Cerebellar nuclear complex (tissue), 1 donor: ENCODE measurements around the gene ADM2.

ENCODE experiments used
- DNase-seq, 2 experiments: peaks; one replicate each; lab custom pipeline; 2025; lab: John Stamatoyannopoulos, UW

ADM2 gene

DNA sequence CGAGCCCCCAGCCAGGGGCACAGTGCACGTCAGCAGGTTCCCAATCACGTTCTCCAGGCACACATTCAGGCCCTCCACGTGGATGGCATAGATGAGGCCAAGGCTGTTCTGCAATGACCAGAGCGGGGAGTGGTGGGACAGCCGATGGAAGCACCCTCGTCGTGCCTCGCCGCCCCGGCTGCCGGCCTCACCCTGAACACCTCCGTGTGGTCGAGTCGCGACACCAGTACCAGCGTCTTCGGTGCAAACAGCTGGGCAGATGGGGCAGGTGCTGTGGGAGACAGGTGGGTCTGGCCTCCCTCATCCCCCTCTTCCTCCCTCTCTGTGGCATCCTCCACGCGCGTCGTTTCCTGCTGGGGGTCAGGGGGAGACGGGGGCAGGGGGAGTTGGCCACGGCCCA lies 14.0 kb upstream of the ADM2 start:
- DNase-seq, result no peak

DNA sequence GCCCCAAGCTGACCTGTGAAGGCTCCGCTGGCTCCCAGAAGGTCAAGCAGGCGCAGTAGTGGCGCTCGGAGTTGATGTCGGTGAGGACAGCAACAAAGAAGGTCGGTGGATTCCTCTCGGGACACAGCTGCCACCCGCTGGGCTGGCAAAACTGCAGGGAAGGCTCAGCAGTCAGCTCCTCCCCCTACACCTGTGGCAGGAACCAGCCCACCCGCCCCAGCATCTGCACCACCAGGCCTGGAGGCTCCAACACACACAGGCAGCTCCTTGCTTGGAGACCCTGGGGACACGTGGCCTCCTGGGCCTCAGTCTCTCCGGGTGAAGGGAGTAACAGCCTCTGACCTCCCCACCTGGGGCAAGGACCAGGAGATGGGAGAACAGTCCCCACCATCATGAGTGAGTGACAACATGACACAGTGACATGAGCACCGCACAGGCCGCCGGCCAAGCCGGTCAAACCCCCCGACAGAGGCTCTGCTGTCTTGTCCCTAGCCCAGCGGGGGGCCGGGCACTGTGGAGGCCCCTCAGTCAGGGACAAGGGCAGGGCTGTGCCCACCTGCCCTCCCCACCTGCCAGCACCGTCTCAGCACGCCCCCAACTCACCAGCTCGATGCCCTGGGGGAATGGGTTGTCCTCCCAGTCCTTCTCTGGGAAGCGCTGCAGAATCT lies 13.4 kb upstream of the ADM2 start:
- DNase-seq, result no peak

DNA sequence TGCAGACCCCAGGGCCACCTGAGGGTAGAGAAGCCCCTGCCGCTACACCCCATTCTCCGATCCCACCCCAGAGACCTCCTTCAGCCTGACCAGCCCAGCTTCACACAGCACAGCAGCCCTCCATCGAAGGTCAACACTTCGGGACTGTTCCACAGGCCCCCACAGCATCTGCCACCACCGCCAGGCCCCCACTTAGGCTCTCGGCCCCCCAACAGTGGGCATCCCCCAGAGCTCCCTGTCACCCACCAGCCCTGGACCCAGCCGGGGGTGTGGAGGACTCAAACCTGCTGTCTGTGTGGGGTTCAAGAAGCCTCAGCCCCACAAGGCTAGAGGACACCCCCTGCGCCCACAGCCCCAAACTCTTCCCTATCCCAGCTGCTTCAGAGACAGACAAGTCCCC lies 12.7 kb upstream of the ADM2 start:
- DNase-seq, result no peak

DNA sequence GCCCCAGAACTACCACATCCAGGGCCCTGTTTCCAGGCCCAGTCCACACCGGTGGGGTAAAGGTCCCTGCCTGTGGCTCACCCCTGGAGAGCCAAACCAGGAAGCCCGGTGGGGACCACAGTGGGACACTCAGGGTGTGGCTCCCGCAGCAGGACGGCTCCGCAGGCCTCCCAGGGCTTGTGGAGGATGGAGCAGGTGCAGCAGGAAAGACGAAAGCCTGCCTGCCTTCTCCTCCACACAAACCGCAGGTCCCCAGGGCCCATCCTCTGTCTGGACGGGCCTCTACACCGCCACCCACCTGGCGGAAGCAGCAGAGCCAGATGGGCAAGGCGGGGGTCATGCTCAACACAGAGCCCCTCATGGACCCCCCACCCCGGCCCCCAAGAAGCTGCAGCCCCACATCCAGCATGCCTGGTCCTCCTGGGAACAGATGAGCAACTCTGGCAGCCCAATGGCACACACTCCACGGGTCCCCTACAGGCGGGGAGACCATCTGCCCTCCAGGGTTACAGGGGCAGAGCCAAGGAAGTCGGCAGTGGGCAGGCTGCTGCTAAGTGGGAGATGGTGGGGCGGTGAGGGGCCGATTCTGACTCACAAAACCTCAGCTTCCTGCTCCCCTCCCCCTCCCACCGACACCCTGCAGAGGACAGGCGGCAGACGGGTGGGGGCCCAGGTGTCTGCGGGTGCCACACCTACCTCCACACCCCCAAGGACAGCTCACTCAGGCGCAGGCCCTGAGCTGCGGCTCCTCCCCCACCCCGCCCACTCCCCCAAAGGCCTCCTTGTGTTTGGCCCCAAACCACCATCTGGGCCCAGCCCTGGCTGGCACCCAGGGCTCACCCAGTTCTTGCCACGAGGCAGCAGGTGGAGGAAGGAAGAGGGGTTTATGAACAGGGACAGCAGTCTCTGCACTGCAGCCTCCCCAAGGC lies 11.7 kb upstream of the ADM2 start:
- DNase-seq, result no peak

DNA sequence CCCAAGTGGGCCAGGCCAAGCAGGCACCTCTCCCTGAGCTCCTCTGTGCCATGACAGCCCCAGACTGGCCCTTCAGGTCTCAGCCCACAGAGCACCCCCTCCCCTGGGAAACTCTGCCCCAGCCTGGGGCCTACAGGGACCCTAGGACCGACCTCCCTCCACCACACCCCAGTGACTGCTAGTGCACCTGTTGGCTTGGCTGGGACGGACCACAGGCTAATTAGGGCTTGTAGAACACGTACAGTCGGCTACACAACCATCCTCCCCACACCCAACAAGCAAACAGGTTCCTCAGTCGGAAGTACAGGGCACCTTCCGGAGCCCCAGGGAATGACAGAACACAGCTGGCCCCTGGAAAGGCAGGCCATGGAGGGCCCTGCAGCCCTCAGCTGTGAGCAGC lies 10.9 kb upstream of the ADM2 start:
- no peak for DNase-seq

DNA sequence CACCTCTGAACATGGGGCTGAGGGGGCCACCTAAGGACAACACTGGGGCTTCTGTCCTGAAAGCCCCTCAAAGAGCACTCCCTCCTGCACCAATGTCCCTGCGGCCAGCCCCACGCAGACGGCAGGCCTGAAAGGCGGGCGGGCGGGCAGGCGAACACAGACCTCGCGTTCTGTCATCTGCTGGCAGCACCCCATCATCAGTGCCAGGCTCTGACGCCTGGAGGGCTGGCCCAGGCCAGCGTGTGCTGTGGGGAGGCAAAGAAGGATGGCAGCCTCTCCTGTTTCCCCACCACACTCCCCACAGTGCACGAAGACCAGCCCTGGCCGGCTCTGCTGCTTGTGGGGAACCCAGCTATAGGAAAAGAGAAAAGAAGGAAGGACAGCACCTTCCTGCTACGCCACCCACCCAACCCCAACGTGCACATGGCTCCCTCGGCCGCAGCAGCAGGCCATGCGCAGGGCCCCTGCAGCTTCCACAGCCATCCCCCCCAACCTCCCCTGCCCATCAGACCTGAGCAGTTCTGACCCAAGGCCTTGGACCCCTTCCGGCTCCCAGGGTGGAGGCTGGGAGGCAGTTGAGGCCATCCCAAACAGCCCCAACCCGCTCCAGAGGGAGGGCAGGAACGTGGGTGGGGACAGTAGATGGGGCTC lies 10.0 kb upstream of the ADM2 start:
- peak in 1 of 2 experiments; percentile 35 for DNase-seq

DNA sequence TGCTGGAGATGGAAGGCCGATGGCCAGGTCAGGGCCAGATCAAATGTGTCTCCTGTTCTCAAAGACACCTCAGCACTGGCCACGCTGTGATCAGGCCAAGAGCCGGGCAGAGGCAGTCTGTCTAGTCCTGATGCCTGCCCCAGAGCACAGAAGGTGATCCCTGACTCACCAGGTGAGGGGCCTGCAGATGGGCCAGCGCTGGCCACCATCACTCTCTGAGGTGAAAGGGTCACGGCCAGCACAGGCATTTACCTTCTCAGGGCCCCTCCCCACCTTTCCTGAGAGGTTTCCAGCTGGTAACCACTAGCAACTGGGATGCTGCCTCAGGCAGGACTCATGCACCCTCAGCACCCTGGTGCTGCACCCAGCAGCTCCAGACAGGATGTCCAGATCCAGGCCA lies 9.4 kb upstream of the ADM2 start:
- DNase-seq, result no peak

DNA sequence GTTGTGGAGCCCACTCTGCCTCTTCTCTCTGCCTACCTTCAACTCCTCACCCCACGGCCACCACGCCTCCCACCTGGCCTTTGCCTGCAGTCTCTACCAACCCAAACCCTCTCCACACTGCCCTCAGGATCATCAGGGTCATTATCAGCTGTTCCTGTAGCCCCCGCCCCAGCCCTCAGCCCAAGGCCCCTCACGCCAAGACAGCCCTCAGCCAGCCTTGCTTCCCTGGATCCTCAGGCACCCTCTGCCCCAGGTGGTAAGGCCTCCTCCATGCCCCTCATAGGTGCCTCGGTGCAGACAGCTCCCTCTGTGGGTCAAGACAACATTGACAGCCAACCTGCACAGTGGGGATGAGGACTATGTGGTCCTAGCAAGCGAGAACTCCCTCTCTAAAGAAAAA lies 8.3 kb upstream of the ADM2 start:
- DNase-seq, result no peak

DNA sequence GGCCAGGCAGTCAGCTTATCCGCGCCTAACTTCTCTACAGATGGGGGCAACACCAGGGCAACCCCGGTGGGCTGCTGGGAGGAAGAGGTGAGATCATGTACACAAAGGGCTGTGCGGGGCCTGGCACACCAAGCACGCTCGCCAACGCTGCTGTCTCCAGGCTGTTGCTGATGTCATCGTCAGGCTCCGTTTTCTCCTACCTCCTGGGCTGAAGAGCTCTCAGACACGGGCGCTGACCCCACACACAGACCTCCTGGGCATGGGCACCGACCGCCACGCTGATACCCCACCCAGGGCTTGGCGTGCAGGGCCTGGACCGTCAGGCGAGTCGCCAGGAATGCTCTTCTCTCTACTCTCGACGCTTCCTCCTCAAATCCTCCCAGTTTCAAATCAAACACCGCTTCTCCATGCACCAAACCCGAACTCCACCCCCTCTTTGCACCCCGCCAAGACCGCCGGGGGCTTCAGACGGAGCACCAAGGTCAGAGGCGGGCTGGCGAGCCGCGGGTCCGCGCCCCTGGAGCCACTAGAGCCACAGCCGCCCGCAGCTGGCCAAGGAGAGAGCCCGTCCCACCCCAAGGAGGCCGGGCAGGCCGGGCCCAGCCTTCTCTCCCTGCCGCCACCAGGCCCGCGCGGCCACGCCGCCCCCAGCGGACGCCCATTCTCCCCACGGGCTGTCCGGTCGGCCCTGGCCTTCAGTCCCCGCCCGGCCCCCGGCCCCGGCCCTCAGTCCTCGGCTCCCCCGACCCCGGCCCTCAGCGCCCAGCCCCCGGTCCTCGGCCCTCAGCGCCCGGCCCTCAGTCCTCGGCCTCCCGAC lies 7.3 kb upstream of the ADM2 start:
- DNase-seq, result no peak

DNA sequence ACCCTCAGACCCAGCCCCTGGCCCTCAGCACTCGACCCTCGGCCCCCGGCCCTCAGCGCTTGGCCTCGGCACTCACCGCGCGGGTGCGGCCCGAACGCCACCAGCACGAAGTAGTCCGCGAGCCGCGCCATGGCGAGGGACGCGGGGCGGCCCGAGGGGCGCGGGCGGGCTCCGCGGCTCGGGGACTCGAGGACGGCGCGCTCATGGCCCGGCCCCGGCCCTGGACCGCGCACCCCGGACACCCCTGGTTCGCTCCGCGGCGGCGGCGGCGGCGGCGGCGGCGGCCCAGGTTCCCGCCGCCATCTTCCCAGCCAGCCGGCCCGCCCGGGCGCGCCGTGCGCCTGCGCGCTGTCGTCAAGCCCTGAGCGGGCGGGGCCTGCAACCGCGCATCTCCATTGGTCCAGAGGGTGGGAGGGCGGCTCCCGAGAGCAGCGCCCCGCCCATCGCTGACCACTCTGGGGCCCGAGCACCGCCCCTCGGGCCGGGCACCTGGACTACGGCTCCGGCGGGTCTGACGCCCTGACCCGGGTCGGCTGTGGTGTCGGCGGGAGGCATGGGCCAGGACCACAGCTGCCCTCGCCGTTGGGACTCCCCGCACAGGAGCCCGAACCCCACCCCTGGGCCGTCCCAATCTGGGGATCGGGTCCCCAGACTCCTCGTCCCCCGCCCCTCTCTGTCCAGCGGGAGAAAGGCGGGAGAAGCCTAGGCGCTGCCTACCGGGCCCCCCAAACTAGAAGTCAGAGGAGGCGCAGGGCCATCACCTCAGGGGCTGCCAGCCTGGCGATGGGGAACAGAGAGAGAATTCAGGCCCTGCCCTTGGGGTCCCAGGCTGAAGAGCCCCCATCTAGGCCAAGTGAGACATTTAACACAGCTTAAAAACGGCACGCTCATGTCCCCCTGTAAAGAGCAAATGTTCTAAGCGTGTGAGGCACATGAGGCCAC lies 6.4 kb upstream of the ADM2 start, which contains the start of gene SBF1:
TSS of gene SBF1 (minus strand) at position 326 of the 942 bp plus-strand sequence. CDS start at position 131, 195 bp downstream.
- DNase-seq, result peak; percentile 52 to 64

DNA sequence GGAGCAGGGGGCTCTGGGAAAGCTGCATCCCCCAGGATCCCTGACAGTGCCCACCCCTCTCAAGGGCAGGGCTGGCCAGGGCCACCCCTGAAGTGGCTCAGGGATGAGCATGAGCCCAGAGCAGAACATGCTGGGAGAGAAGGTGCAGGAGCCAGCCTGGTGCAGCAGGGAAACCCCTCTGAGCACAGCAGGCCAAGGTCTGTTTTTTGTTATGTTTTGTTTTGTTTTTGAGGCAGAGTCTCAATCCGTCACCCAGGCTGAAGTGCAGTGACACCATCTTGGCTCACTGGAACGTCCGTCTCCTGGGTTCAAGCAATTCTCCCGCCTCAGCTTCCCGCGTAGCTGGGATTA lies 5.7 kb upstream of the ADM2 start:
- DNase-seq, result no peak

DNA sequence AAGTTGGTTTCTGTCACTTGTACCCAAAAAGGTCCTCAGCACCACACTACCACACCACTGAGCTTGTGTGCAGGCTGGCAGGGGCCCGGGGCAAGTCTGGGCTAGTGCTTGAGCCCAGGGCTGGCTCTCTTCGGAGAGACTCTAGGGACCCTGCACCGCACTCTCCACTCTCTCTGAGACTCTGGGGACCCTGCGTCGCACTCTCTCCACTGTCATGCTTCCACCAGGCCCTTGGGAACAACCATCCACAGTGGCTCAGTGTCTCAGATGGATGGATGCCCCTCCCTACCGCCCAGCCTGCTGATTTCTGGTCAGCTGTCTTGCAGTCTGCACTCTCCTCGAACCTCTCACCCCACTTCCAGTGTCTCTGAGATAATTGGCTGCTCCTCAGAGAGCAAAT lies 4.5 kb upstream of the ADM2 start:
- DNase-seq, result no peak

DNA sequence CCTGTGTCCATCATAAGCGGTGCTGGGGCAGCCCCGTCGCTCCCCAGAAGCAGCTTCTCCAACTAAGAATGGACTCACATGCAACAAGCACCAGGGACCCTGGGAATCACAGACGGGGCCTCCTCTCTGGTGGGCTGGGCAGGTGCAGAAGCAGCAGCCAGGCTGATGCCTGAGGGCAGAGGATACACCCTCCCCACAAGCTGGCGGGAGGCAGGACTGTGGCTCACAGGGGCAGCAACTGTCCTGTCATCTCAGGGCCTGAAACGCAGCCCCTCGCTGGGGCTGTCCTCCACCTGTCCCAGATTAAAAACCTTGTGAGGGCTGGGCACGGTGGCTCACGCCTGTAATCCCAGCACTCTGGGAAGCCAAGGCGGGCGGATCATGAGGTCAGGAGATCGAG lies 3.4 kb upstream of the ADM2 start:
- no peak for DNase-seq

DNA sequence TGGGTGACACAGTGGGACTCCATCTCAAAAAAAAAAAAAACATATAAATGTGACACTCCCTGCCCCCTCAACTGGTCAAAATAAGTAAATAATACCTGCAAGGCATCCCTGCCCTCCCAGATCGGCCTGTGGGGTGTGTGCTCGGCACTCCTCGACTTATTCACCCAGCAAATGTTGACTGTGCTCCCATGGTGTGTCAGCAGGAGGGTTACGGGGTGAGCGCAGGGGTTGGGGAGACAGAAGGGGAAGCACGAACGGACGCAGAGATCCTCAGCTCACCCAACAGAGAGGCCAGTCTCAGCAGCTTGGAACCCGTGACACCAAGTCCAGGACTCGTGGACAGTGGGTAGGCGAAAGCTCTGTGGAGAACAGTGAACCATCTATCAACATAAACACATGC lies 1.6 kb upstream of the ADM2 start:
- no peak for DNase-seq

DNA sequence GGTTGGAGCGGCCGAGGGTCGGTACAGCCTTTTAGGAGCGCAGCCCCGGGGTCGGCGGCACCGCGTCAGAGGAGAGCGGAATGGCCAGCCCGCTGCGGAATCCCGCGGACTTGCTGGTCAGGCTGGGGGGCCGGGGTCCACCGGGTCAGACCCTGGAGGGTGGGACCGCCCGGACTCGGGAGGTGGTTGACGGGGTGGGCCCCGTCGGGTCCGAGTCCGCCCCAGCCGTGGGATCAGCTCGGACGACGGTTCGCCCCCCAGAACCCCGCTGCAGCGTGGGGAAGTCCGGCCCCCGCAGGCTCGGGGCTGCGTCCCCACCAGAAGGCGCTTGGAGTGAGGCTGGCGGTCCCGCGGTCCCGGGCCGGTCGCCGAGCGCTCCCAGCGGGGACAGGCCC lies 301 bp upstream of the ADM2 start:
- no peak for DNase-seq

DNA sequence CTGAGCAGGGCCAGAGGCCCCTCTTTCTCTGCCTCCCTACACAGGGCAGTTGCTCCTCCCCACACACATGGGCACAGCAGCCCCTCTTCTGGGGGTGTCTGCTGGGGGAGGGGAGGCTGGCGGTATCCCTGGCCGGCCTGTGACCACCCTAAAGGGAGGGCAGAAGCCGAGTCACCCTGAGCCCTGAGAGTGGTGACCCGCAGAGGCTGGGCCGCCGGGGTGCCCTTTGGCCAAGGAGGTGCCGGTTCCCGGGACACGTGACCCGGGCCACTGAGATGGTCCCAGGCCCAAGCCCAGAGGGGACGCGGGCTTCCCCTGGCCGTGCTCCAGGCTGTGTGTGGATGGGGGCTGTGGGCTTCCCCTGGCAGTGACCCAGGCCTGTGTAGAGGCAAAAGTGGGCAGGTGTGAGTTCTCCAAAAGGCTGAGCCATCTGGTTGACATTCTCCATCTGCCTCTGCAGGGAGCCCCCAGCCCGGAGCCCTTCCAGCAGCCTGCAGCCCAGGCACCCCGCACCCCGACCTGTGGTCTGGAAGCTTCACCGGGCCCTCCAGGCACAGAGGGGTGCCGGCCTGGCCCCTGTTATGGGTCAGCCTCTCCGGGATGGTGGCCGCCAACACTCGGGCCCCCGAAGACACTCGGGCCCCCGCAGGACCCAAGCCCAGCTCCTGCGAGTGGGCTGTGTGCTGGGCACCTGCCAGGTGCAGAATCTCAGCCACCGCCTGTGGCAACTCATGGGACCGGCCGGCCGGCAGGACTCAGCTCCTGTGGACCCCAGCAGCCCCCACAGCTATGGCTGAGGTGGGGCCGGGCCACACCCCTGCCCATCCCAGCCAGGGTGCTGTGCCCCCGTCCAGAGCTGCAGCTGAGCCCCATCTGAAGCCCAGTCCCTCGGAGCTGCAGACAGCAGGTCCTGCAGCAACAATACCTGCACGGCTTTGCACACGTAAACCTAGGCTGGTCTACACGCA lies 1.0 kb downstream of the ADM2 start:
- no peak for DNase-seq

DNA sequence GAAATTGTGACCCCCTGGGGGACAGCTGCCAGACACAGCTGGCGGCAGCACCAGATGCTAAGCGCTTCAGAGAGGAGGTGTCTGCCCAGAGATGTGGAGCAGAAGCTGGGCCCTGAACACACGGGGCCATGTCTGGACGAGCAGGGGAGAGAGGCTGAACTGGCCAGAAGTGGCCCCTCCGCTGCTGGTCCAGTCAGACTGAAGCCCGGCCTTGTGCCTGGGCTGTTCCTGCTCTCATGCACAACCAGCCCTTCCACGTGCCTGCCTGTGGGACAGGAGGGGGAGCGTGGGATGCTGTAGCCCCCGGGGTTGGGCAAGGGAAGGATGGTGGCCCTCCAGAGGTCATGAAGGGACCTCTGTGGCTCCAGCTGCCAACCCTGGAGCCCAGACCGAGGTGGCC lies 1.8 kb downstream of the ADM2 start:
- DNase-seq, result no peak

DNA sequence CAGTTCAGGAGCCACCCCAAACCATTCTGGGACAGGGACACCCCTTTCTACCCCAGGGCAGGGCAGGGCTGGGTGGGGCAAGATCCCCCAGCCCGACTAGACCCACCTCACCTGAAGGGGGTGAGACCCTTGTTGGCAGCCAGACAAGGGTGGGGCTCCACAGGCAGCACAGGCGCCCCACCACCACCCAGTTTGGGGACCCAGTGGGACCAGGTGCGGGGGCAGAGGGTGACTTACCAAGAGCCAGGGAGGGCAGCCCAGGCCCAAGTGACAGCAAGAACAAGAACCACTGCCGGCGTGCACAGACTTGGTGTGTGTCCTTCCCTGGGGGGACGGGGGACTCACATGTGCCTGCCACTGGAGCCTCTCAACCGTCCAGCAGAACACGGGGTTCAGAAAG lies 2.2 kb downstream of the ADM2 start:
- no peak for DNase-seq

DNA sequence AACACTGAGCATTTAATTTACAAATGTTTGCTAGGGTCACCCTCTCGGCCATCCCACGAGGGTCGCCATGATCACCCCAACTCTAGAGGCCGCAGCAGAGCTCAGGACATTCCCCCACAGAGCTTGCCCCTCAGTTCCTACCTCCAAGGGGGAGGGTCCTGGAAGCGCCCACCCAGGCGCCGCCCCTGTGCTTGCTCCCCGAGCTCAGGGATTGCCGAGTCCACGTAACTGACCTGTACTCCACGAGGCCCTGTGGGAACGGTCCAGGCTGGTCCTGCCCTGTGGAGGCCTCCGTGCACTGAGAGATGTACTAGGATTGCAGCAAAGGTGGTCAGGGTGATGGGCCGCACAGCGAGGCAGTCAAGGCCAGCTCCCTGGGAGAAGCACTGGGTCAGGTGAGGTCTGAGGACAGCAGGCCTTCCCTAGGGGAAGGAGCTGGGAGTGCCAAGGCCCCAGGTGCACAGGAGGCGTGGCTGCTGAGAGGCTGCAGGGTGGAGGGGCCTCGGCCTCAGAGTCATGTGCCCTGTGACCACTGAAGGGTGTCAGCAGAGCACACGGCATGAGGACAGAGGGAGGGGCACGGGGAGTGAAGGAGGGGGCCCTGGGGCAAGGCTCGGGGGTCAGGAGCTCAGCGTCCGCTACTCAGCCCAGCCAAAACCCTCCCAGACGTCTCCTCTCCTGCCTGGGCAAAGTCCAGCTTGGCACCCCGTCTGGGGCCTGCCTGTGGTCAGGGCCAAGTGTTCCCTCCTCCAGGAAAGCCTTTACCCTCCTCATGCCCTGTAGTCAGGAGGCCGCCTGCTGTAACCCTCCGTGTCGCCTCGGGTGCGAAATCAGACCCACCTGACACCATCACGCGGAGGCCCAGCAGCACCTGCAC lies 2.9 kb downstream of the ADM2 start:
- no peak for DNase-seq
